Mesenchymal stem cell (in vitro differentiated cells and primary cell): ENCODE results near the gene CENPP.
A peak's percentile ranks its signal among the peaks of the same experiment; 100 is the strongest.

Source experiments
- DNase-seq: peaks from one replicate; pipeline ENCODE4 v3.0.0-alpha.2; 2013
- H2AFZ ChIP-seq: one replicate; pipeline ENCODE4 v1.6.1; 2013; ENCODE audit warnings: low read depth, mild to moderate bottlenecking, control low read depth, inconsistent platforms, low read length, moderate library complexity
- H2AK5ac ChIP-seq: 2 replicates; pipeline ENCODE4 v1.6.1; 2013; ENCODE audit warnings: low read length, moderate library complexity, mild to moderate bottlenecking, inconsistent platforms; ENCODE audit not compliant: severe bottlenecking
- H2BK120ac ChIP-seq: one replicate; pipeline ENCODE4 v1.6.1; 2013; ENCODE audit warnings: low read depth, mild to moderate bottlenecking, inconsistent platforms, low read length, moderate library complexity
- H2BK12ac ChIP-seq, 2 experiments: one replicate each; pipeline ENCODE4 v1.6.1; 2013; ENCODE audit warnings: inconsistent platforms in 2 of 2, low read length in 2 of 2, mild to moderate bottlenecking in 2 of 2, moderate library complexity in 2 of 2, control low read depth in 1 of 2
- H2BK15ac ChIP-seq: one replicate; pipeline ENCODE4 v1.6.1; 2013; ENCODE audit warnings: mild to moderate bottlenecking, low read depth, inconsistent platforms; ENCODE audit not compliant: poor library complexity, severe bottlenecking
- H2BK5ac ChIP-seq: 2 replicates; pipeline ENCODE4 v1.6.1; 2013; ENCODE audit warnings: low read depth, mild to moderate bottlenecking, low read length, control low read depth, inconsistent platforms; ENCODE audit not compliant: poor library complexity, severe bottlenecking
- H3K14ac ChIP-seq, 2 experiments: one replicate each; pipeline ENCODE4 v1.6.1; 2013; ENCODE audit warnings: inconsistent platforms in 2 of 2, low read length in 2 of 2, control low read depth in 1 of 2, mild to moderate bottlenecking in 1 of 2, moderate library complexity in 1 of 2
- H3K18ac ChIP-seq, 2 experiments: one replicate each; pipeline ENCODE4 v1.6.1; 2013; ENCODE audit warnings: inconsistent platforms in 2 of 2, low read length in 2 of 2, control low read depth in 1 of 2, low read depth in 1 of 2, mild to moderate bottlenecking in 1 of 2
- H3K23ac ChIP-seq, 2 experiments: one replicate each; pipeline ENCODE4 v1.6.1; 2013; ENCODE audit warnings: inconsistent platforms in 2 of 2, low read length in 2 of 2, mild to moderate bottlenecking in 2 of 2, moderate library complexity in 2 of 2, control low read depth in 1 of 2
- H3K27ac ChIP-seq: 2 replicates; pipeline ENCODE4 v1.5.1; 2013; ENCODE audit warnings: mild to moderate bottlenecking, moderate library complexity, low read length, control low read depth, inconsistent platforms; ENCODE audit not compliant: poor library complexity, severe bottlenecking
- H3K27me3 ChIP-seq, 2 experiments: 2 replicates each; pipeline versions ENCODE4 v1.6.1 to v1.7.0; 2013; ENCODE audit warnings: low read length in 2 of 2, mild to moderate bottlenecking in 2 of 2, moderate library complexity in 2 of 2, control low read depth in 1 of 2, inconsistent platforms in 1 of 2; ENCODE audit not compliant: control insufficient read depth in 1 of 2, insufficient read depth in 1 of 2
- H3K36me3 ChIP-seq, 2 experiments: 2 replicates each; pipeline versions ENCODE4 v1.6.1 to v1.7.0; 2013; ENCODE audit warnings: low read length in 2 of 2, control low read depth in 1 of 2, inconsistent platforms in 1 of 2, low read depth in 1 of 2, mild to moderate bottlenecking in 1 of 2; ENCODE audit not compliant: insufficient read depth in 2 of 2, control insufficient read depth in 1 of 2
- H3K4ac ChIP-seq, 2 experiments: one replicate each; pipeline ENCODE4 v1.6.1; 2013; ENCODE audit warnings: inconsistent platforms in 2 of 2, low read length in 2 of 2, mild to moderate bottlenecking in 2 of 2, moderate library complexity in 2 of 2, control low read depth in 1 of 2, low read depth in 1 of 2
- H3K4me1 ChIP-seq: 2 replicates; pipeline ENCODE4 v1.6.1; 2013; ENCODE audit warnings: low read depth, low read length, control low read depth; ENCODE audit not compliant: control insufficient read depth, insufficient read depth
- H3K4me2 ChIP-seq: 2 replicates; pipeline ENCODE4 v1.6.1; 2013; ENCODE audit warnings: low read length, mild to moderate bottlenecking, inconsistent platforms; ENCODE audit not compliant: poor library complexity, severe bottlenecking
- H3K4me3 ChIP-seq, 2 experiments: 2 replicates each; pipeline versions ENCODE4 v1.5.1 to v1.7.0; 2013; ENCODE audit warnings: low read length in 2 of 2, mild to moderate bottlenecking in 2 of 2, control low read depth in 1 of 2, low read depth in 1 of 2; ENCODE audit not compliant: insufficient read depth in 1 of 2
- H3K79me1 ChIP-seq: replicated peaks from 2 replicates; pipeline ENCODE4 v1.6.1; 2013; ENCODE audit warnings: mild to moderate bottlenecking, control low read depth, low read length, inconsistent platforms; ENCODE audit not compliant: poor library complexity, severe bottlenecking
- H3K9ac ChIP-seq: 2 replicates; pipeline ENCODE4 v1.7.0; 2013; ENCODE audit warnings: mild to moderate bottlenecking, low read length, moderate library complexity
- H3K9me3 ChIP-seq: 2 replicates; pipeline ENCODE4 v1.7.0; 2013; ENCODE audit warnings: mild to moderate bottlenecking, low read length; ENCODE audit not compliant: control insufficient read depth
- H4K8ac ChIP-seq: one replicate; pipeline ENCODE4 v1.6.1; 2013; ENCODE audit warnings: inconsistent platforms, mild to moderate bottlenecking, low read length, moderate library complexity
- H4K91ac ChIP-seq: one replicate; pipeline ENCODE4 v1.6.1; 2013; ENCODE audit warnings: mild to moderate bottlenecking, low read length, inconsistent platforms
- WGBS: methylation state at CpG from one replicate; pipeline ENCODE4 v1.1.7; 2013; ENCODE audit warnings: mixed read lengths; 5-methylcytosine and 5-hydroxymethylcytosine counted together

Gene CENPP

GRCh38 chr9:92333282-92333634 is 7.5 kb downstream of the CENPP start:
- Histone ChIP-seq H3K14ac (no peak overlapping the region), H3K9ac (no peak overlapping the region), H3K4me1 (no peaks in the 10 kb centered on the region), H3K36me3 (peaks cover 0 to 6% of the 10 kb centered on the region in 2 experiments), H4K8ac (no peak overlapping the region), H2BK5ac (no peak overlapping the region), H3K4ac (no peak overlapping the region), H2AK5ac (no peak overlapping the region), H2BK12ac (no peak overlapping the region), H3K23ac (no peak overlapping the region), H3K4me3 (no peak overlapping the region), H2AFZ (no peak overlapping the region), H3K27me3 (no peaks in the 10 kb centered on the region), H4K91ac (no peak overlapping the region), H3K4me2 (no peak overlapping the region), H3K27ac (no peak overlapping the region), H3K18ac (no peak overlapping the region), H3K79me1 (peaks cover 1% of the 10 kb centered on the region), H2BK15ac (no peak overlapping the region), H2BK120ac (no peak overlapping the region), H3K9me3 (no peaks in the 10 kb centered on the region)
- no peak for DNase-seq
- 94% methylated on average over 2 of the region's 2 CpGs for whole genome bisulfite sequencing

- no peak overlapping the region for H2BK15ac ChIP-seq
- WGBS: 100% methylated on average over 1 of the region's 1 CpG
- no peak overlapping the region for H4K91ac ChIP-seq
- H2BK12ac ChIP-seq: no peak overlapping the region
- no peak overlapping the region for H3K18ac ChIP-seq
- no peak overlapping the region for H2AK5ac ChIP-seq
- H4K8ac ChIP-seq: no peak overlapping the region
- no peaks in the 10 kb centered on the region for H3K79me1 ChIP-seq
- no peak overlapping the region for H3K9ac ChIP-seq
- no peak overlapping the region for H3K4me2 ChIP-seq
- no peak overlapping the region for H2BK5ac ChIP-seq
- no peak overlapping the region for H2BK120ac ChIP-seq
- no peak overlapping the region for H2AFZ ChIP-seq
- H3K36me3 ChIP-seq: peaks cover 0 to 18% of the 10 kb centered on the region in 2 experiments
- H3K27ac ChIP-seq: no peak overlapping the region
- no peak overlapping the region for H3K14ac ChIP-seq
- no peak overlapping the region for H3K4ac ChIP-seq
- no peak overlapping the region for H3K4me3 ChIP-seq
- H3K23ac ChIP-seq: no peak overlapping the region
- no peaks in the 10 kb centered on the region for H3K27me3 ChIP-seq
- no peak for DNase-seq
- no peaks in the 10 kb centered on the region for H3K4me1 ChIP-seq
- H3K9me3 ChIP-seq: no peaks in the 10 kb centered on the region
Observed at GRCh38 chr9:92341578-92341977, 15.8 kb downstream of the CENPP start.

GRCh38 chr9:92342825-92343488 is 17.2 kb downstream of the CENPP start:
- Histone ChIP-seq H3K4ac (no peak overlapping the region), H2AK5ac (no peak overlapping the region), H3K4me2 (no peak overlapping the region), H2BK5ac (no peak overlapping the region), H3K27me3 (no peaks in the 10 kb centered on the region), H3K9me3 (no peaks in the 10 kb centered on the region), H3K18ac (no peak overlapping the region), H4K91ac (no peak overlapping the region), H3K79me1 (no peaks in the 10 kb centered on the region), H3K23ac (no peak overlapping the region), H2BK15ac (no peak overlapping the region), H3K36me3 (peaks cover 0 to 12% of the 10 kb centered on the region in 2 experiments), H2BK12ac (no peak overlapping the region), H4K8ac (no peak overlapping the region), H3K14ac (no peak overlapping the region), H3K4me1 (no peaks in the 10 kb centered on the region), H2BK120ac (no peak overlapping the region), H3K9ac (peak overlapping the region; percentile 44), H3K27ac (no peak overlapping the region), H3K4me3 (no peak overlapping the region), H2AFZ (no peak overlapping the region)
- DNase-seq: no peak
- no CpG with 5 or more reads among the region's 1 CpG for WGBS

GRCh38 chr9:92345582-92345981 is 19.8 kb downstream of the CENPP start:
- H4K91ac ChIP-seq: no peak overlapping the region
- no peak overlapping the region for H3K4me2 ChIP-seq
- DNase-seq: no peak
- no peak overlapping the region for H3K9ac ChIP-seq
- H3K9me3 ChIP-seq: no peaks in the 10 kb centered on the region
- no peak overlapping the region for H4K8ac ChIP-seq
- H3K4me1 ChIP-seq: no peaks in the 10 kb centered on the region
- no peak overlapping the region for H2AFZ ChIP-seq
- no peak overlapping the region for H3K4ac ChIP-seq
- no peaks in the 10 kb centered on the region for H3K27me3 ChIP-seq
- H2BK15ac ChIP-seq: no peak overlapping the region
- no peak overlapping the region for H3K18ac ChIP-seq
- H3K14ac ChIP-seq: no peak overlapping the region
- no peak overlapping the region for H2BK12ac ChIP-seq
- no peak overlapping the region for H2AK5ac ChIP-seq
- no peak overlapping the region for H2BK120ac ChIP-seq
- no peak overlapping the region for H3K27ac ChIP-seq
- H3K79me1 ChIP-seq: no peaks in the 10 kb centered on the region
- H3K4me3 ChIP-seq: no peak overlapping the region
- H3K36me3 ChIP-seq: no peaks in the 10 kb centered on the region
- H2BK5ac ChIP-seq: no peak overlapping the region
- no peak overlapping the region for H3K23ac ChIP-seq
